ENCODE results near the gene KYNU. TPM values are rescaled to one million over a fixed set of nuclear protein-coding genes. Genes with fewer than 3 reads are reported as not detected.

KYNU gene
- total and polyA plus RNA-seq, 9 of the 15 experiments (the other 6 are each of a cell fraction or from before 2014, with no cell fraction given), result 2.6 to 11.6 (median 7.2) TPM

DNA sequence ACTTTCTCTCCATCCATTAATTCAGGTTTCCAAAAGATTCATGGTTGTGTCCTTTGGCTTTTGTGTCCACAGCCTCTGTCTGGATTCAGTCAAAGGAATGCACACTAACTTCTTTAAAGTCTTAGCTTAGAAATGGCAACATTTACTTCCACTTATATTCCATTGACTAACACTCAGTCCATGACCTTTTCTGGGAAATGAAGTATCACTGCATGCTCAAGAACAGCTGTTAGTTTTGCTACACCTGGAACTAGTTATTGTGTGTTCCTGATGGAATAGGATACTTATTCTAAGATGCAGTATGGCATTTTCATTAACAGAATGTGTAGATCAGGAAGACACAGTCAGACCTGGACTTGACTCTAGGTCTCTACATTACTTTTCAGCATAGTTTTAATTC, 88.8 kb downstream of the KYNU start:
- Histone ChIP-seq H3K9me3 (replicated peaks; ENCODE audit: control insufficient read depth, insufficient read depth, low read depth, low read length) (peaks cover 2% of the 10 kb centered on the region; the same call in 1 of the 2 replicates), H3K79me2 (ENCODE audit: control insufficient read depth, insufficient read depth, low read length) (no peaks in the 10 kb centered on the region; the same call in 2 of the 3 replicates), H3K4me3 (no peak overlapping the region), H3K4me1 (replicated peaks in 1 of 2; ENCODE audit: control insufficient read depth in 2 of 2, insufficient read depth in 2 of 2, low read length in 2 of 2) (no peaks in the 10 kb centered on the region), H4K20me1 (replicated peaks; ENCODE audit: control insufficient read depth, insufficient read depth, low read length) (no peaks in the 10 kb centered on the region), H3K27ac (ENCODE audit: extremely low read depth, low read depth, low read length) (no peak overlapping the region), H3K9me1 (ENCODE audit: control insufficient read depth, insufficient read depth, low read length) (no peaks in the 10 kb centered on the region), H3K36me3 (ENCODE audit: control insufficient read depth, insufficient read depth, low read length) (no peaks in the 10 kb centered on the region), H3K27me3 (ENCODE audit: control insufficient read depth in 2 of 2, insufficient read depth in 2 of 2, low read length in 2 of 2) (no peaks in the 10 kb centered on the region), H2AFZ (ENCODE audit: low read depth, low read length) (no peak overlapping the region), H3K4me2 (ENCODE audit: insufficient read depth, low read length) (no peak overlapping the region), H3K9ac (ENCODE audit: insufficient read depth in 1 of 2, low read depth in 2 of 2, low read length in 2 of 2) (no peak overlapping the region)
- no peak for TF ChIP-seq ZNF444 (CRISPR knock-in tag; IDR thresholded peaks at IDR 0.05)
- TF ChIP-seq STAG1 (CRISPR knock-in tag; IDR thresholded peaks at IDR 0.05; ENCODE audit: borderline replicate concordance), result no peak
- in situ Hi-C loops (cut with MboI) (no loop called here), intact Hi-C loops (cut with micrococcal nuclease) (no loop called here)
- DNase-seq (ENCODE audit: extremely low read depth in 1 of 4, low spot score in 3 of 4) (no peak), ATAC-seq (no peak), FAIRE-seq (no peak)
- BruUV-seq (replicated peaks), result no TSS peak
- CTCF ChIA-PET (ENCODE audit: low intra/inter-chr PET ratio), result no interaction called here
- POLR2A ChIA-PET, result no interaction called here

DNA sequence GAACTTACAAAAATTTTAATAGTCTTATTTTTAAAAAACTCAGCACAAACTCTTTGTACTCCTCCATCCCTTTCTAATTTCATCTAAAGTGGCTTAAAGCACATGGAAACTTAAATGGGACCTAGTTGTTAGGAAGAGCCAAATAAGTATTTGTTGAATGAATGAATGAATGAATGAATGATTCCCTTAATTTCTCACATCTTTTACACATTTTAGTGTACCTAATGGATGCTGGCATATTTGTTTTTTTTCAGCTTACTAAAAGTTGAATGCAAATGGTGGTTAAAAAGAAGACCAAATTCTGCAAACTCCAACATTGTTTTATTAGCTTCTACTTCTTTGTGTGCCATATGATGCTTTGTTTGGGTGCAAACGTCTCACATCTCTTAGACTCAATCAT, 89.6 kb downstream of the KYNU start:
- no peak for ATAC-seq
- Histone ChIP-seq H3K79me2 (ENCODE audit: control insufficient read depth, insufficient read depth, low read length) (no peaks in the 10 kb centered on the region; the same call in 2 of the 3 replicates), H3K36me3 (ENCODE audit: control insufficient read depth, insufficient read depth, low read length) (no peaks in the 10 kb centered on the region), H3K4me3 (no peak overlapping the region), H3K4me1 (replicated peaks in 1 of 2; ENCODE audit: control insufficient read depth in 2 of 2, insufficient read depth in 2 of 2, low read length in 2 of 2) (no peaks in the 10 kb centered on the region), H3K9me1 (ENCODE audit: control insufficient read depth, insufficient read depth, low read length) (no peaks in the 10 kb centered on the region), H3K27me3 (ENCODE audit: control insufficient read depth in 2 of 2, insufficient read depth in 2 of 2, low read length in 2 of 2) (no peaks in the 10 kb centered on the region), H3K4me2 (ENCODE audit: insufficient read depth, low read length) (no peak overlapping the region), H3K9ac (ENCODE audit: insufficient read depth in 1 of 2, low read depth in 2 of 2, low read length in 2 of 2) (no peak overlapping the region), H3K27ac (ENCODE audit: extremely low read depth, low read depth, low read length) (no peak overlapping the region), H2AFZ (ENCODE audit: low read depth, low read length) (no peak overlapping the region), H3K9me3 (replicated peaks; ENCODE audit: control insufficient read depth, insufficient read depth, low read depth, low read length) (peaks cover 2% of the 10 kb centered on the region; the same call in 1 of the 2 replicates), H4K20me1 (replicated peaks; ENCODE audit: control insufficient read depth, insufficient read depth, low read length) (no peaks in the 10 kb centered on the region)
- no TSS peak for BruUV-seq (replicated peaks)
- intact Hi-C loops (cut with micrococcal nuclease), result no loop called here
- WGBS (ENCODE audit: insufficient coverage, low coverage, missing lambda C conversion rate), result 20% methylated on average over 1 of the region's 1 CpG
- CTCF ChIA-PET (ENCODE audit: low intra/inter-chr PET ratio), result no interaction called here
- in situ Hi-C loops (cut with MboI), result no loop called here
- POLR2A ChIA-PET, result no interaction called here
- no peak for DNase-seq (ENCODE audit: extremely low read depth in 1 of 4, low spot score in 3 of 4)
- TF ChIP-seq ZNF644 (tag; IDR thresholded peaks at IDR 0.05; ENCODE audit: low read depth) (no peak), ZNF24 (IDR thresholded peaks at IDR 0.05) (0 out of 2 replicates have a peak, but pooled peaks have one; percentile 46), TARDBP (IDR thresholded peaks at IDR 0.05) (no peak)
- TF ChIP-seq, protein P1, sequence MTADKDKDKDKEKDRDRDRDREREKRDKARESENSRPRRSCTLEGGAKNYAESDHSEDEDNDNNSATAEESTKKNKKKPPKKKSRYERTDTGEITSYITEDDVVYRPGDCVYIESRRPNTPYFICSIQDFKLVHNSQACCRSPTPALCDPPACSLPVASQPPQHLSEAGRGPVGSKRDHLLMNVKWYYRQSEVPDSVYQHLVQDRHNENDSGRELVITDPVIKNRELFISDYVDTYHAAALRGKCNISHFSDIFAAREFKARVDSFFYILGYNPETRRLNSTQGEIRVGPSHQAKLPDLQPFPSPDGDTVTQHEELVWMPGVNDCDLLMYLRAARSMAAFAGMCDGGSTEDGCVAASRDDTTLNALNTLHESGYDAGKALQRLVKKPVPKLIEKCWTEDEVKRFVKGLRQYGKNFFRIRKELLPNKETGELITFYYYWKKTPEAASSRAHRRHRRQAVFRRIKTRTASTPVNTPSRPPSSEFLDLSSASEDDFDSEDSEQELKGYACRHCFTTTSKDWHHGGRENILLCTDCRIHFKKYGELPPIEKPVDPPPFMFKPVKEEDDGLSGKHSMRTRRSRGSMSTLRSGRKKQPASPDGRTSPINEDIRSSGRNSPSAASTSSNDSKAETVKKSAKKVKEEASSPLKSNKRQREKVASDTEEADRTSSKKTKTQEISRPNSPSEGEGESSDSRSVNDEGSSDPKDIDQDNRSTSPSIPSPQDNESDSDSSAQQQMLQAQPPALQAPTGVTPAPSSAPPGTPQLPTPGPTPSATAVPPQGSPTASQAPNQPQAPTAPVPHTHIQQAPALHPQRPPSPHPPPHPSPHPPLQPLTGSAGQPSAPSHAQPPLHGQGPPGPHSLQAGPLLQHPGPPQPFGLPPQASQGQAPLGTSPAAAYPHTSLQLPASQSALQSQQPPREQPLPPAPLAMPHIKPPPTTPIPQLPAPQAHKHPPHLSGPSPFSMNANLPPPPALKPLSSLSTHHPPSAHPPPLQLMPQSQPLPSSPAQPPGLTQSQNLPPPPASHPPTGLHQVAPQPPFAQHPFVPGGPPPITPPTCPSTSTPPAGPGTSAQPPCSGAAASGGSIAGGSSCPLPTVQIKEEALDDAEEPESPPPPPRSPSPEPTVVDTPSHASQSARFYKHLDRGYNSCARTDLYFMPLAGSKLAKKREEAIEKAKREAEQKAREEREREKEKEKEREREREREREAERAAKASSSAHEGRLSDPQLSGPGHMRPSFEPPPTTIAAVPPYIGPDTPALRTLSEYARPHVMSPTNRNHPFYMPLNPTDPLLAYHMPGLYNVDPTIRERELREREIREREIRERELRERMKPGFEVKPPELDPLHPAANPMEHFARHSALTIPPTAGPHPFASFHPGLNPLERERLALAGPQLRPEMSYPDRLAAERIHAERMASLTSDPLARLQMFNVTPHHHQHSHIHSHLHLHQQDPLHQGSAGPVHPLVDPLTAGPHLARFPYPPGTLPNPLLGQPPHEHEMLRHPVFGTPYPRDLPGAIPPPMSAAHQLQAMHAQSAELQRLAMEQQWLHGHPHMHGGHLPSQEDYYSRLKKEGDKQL (CRISPR knock-in tag; IDR thresholded peaks at IDR 0.05; ENCODE audit: borderline replicate concordance), result no peak
- no peak for FAIRE-seq

Measured in K562 (cell line).